GM12872 (cell line): ENCODE results near the gene GNG4.

ENCODE experiments used
- CTCF ChIP-seq: IDR thresholded peaks from 3 replicates; pipeline ENCODE4 v1.5.1; 2011; ENCODE audit warnings: low read depth, mild to moderate bottlenecking, low read length, moderate library complexity; ENCODE audit not compliant: insufficient read depth

GNG4 gene

GRCh38 chr1:235679005-235679404 is 29.4 kb upstream of the GNG4 start:
- no peak for TF ChIP-seq CTCF

GRCh38 chr1:235675152-235675890 is 25.7 kb upstream of the GNG4 start:
- TF ChIP-seq CTCF = no peak

GRCh38 chr1:235673981-235674380 is 24.4 kb upstream of the GNG4 start:
- no peak for TF ChIP-seq CTCF

GRCh38 chr1:235671992-235672391 is 22.4 kb upstream of the GNG4 start:
- TF ChIP-seq CTCF = no peak

- TF ChIP-seq CTCF = no peak
Observed at GRCh38 chr1:235670157-235670776, 20.7 kb upstream of the GNG4 start.

GRCh38 chr1:235669277-235669676 is 19.7 kb upstream of the GNG4 start:
- no peak for TF ChIP-seq CTCF

- TF ChIP-seq CTCF = no peak
Observed at GRCh38 chr1:235663628-235664027, 14.0 kb upstream of the GNG4 start.
